ENCODE data around the gene SUPT3H.

The SUPT3H gene

DNA sequence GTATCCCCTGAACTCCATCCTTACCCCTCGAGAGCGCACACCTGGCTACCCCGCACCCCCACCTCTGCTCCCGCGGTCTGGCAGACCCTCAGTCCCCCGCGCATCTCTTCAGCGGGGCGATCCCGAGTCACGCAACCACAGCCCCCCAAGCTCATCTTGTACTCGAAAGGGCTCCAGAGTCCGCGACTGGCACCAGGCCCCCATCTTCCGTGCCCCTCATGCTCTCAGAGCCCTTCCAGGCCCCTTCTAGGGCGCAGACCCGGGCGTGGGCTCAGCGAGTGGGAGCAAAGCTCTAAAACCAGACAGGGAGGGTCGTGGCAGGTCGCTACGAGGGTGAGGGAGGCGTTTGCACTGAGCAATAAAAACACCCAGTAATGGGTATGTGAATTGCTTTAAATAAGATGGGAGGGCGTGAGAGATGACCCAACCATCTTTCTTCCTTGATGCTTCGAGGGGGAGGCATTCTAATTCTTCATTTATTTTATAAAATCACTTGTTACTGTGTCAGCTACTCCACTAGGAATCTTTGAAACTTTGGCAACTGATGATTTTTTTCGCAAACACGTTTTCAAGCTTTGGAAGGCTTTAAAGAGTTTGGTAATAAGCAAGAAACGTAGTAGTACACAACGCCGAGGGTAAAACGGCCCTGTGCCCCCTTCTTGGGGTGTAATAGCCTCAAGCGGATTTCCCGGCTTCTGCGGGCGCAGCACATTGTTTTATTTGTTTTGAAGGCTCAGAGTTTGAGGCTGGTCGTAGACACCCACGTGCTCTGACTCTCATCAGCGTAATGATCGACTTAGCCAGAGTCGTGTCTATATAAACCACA is 42.6 kb upstream of the SUPT3H start:
- WGBS, 2 experiments: 3% methylated on average over 38 to 39 of the region's 40 CpGs

DNA sequence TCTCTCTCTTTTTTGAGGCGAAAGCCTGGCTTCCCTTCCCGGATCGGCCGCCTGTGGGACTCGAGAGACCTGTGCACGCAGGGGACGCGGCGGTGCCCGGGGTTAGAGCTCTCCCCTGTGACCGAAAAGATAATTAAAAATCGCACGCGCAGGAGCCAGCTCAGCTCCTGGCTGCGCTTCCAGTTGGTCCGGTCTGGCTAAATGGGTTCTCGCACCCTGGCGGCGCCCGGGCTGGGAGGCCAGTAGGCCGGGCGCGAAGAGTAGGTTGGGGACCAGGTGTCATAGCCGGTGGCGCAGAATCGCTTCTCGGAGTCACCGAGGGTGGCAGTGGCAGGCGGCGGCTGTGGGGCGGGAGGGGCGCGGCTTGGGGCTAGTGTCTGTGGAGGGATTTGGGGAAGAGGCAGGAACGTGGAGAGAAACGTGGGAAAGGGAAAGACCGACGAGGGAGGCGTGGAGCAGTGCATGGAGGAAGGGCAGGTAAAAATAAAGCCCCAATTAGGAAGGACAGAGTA is 41.9 kb upstream of the SUPT3H start:
- Histone ChIP-seq H3K36me3 (ENCODE audit: control insufficient read depth, insufficient read depth, low read length) (no peaks in the 10 kb centered on the region), H3K27me3 (ENCODE audit: control insufficient read depth, insufficient read depth, low read length, poor library complexity, severe bottlenecking) (peaks cover 78% of the 10 kb centered on the region), H3K27ac (ENCODE audit: insufficient read depth, low read depth, low read length, poor library complexity, severe bottlenecking) (no peak overlapping the region), H3K4me1 (ENCODE audit: control insufficient read depth, insufficient read depth, low read length) (peaks cover 20% of the 10 kb centered on the region), H3K9me3 (ENCODE audit: control insufficient read depth, low read length) (no peaks in the 10 kb centered on the region), H3K4me3 (ENCODE audit: insufficient read depth, low read depth, low read length) (peak overlapping the region; percentile 7)
- WGBS, 2 experiments: 3% methylated on average over 38 of the region's 38 CpGs

More for the DNA sequence above, 42.6 kb upstream of the SUPT3H start:
- Histone ChIP-seq H3K27me3 (ENCODE audit: control insufficient read depth, insufficient read depth, low read length, poor library complexity, severe bottlenecking) (peaks cover 84% of the 10 kb centered on the region), H3K36me3 (ENCODE audit: control insufficient read depth, insufficient read depth, low read length) (no peaks in the 10 kb centered on the region), H3K9me3 (ENCODE audit: control insufficient read depth, low read length) (no peaks in the 10 kb centered on the region), H3K27ac (ENCODE audit: insufficient read depth, low read depth, low read length, poor library complexity, severe bottlenecking) (no peak overlapping the region), H3K4me1 (ENCODE audit: control insufficient read depth, insufficient read depth, low read length) (peaks cover 20% of the 10 kb centered on the region), H3K4me3 (ENCODE audit: insufficient read depth, low read depth, low read length) (no peak overlapping the region)

DNA sequence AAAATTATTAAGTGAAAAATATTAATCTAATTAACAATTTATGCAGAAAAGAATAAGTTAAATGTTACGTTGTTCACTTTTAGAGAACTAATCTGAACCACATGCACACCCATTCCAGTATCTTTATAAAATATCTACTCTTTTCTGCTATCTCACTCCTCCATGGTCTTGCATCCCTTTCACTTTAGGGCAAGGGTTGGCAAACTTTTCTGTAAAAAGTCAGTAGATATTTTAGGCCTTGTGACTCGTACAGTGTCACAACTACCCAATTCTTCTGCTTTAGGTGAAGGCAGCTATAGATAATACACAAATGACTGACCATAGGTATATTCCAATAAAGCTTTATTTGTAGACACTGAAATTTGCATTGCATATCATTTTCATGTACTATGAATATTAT is 39.7 kb upstream of the SUPT3H start:
- WGBS, 2 experiments: 88 to 100% methylated on average over 2 of the region's 2 CpGs
- Histone ChIP-seq H3K27me3 (ENCODE audit: control insufficient read depth, insufficient read depth, low read length, poor library complexity, severe bottlenecking) (peaks cover 56% of the 10 kb centered on the region), H3K9me3 (ENCODE audit: control insufficient read depth, low read length) (no peaks in the 10 kb centered on the region), H3K4me3 (ENCODE audit: insufficient read depth, low read depth, low read length) (no peak overlapping the region), H3K36me3 (ENCODE audit: control insufficient read depth, insufficient read depth, low read length) (no peaks in the 10 kb centered on the region), H3K27ac (ENCODE audit: insufficient read depth, low read depth, low read length, poor library complexity, severe bottlenecking) (no peak overlapping the region), H3K4me1 (ENCODE audit: control insufficient read depth, insufficient read depth, low read length) (peaks cover 20% of the 10 kb centered on the region)

DNA sequence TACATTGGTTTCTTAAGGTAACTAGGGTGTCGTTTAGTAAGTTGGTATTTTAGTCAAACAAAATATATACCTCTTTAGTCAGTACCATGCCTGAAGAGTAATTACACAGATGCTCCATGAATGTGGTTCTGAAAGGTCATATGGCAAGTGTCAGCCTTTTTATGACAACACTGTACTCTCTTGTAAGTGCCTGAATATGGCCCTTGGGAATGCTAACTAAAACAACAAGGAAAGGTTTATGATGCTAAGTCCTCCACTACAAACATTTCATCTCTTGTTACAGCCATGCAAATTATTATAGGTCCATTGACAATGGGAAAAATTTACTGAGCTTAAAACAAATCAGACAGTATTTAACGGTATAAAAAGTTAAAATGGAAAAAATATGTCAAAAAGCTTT is 39.0 kb upstream of the SUPT3H start:
- WGBS, 2 experiments: 85 to 100% methylated on average over 1 of the region's 2 CpGs
- Histone ChIP-seq H3K9me3 (ENCODE audit: control insufficient read depth, low read length) (no peaks in the 10 kb centered on the region), H3K36me3 (ENCODE audit: control insufficient read depth, insufficient read depth, low read length) (no peaks in the 10 kb centered on the region), H3K4me1 (ENCODE audit: control insufficient read depth, insufficient read depth, low read length) (peaks cover 20% of the 10 kb centered on the region), H3K4me3 (ENCODE audit: insufficient read depth, low read depth, low read length) (no peak overlapping the region), H3K27me3 (ENCODE audit: control insufficient read depth, insufficient read depth, low read length, poor library complexity, severe bottlenecking) (peaks cover 48% of the 10 kb centered on the region), H3K27ac (ENCODE audit: insufficient read depth, low read depth, low read length, poor library complexity, severe bottlenecking) (no peak overlapping the region)

DNA sequence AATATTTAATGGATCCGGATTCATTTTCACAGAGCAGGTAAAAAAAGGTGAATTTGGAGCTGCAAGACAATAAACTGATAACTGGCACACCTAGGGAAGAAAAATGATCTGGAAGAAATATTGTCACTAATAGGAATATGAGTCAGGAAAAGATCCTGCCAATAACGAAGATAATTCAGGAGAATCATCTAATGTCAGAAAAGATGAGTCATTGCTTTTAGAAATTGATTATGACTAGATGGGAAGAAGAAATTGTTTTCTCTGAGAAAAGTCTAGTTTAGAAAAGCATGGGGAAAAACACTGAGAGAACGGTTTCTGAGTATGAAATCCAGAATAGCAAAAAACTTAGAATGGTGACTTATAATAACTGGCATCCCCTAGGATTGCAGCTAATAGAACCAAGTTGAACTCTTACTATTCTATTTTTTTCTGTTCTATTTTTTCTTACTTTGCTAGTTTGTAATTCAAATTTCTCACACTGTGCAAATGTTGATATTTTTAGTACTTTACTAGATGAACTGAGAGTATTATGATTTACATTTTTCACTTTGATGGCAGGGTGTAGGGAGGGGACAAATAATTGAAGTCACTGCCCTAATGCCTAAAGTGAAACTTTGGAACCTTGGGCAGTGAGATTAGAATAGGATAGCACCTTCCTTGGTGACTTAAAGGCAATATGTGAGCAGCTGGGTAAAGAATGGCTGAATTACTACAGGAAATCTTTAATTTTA is 38.2 kb upstream of the SUPT3H start:
- Histone ChIP-seq H3K9me3 (ENCODE audit: control insufficient read depth, low read length) (no peaks in the 10 kb centered on the region), H3K4me1 (ENCODE audit: control insufficient read depth, insufficient read depth, low read length) (peaks cover 15% of the 10 kb centered on the region), H3K27me3 (ENCODE audit: control insufficient read depth, insufficient read depth, low read length, poor library complexity, severe bottlenecking) (peaks cover 41% of the 10 kb centered on the region), H3K4me3 (ENCODE audit: insufficient read depth, low read depth, low read length) (no peak overlapping the region), H3K36me3 (ENCODE audit: control insufficient read depth, insufficient read depth, low read length) (no peaks in the 10 kb centered on the region), H3K27ac (ENCODE audit: insufficient read depth, low read depth, low read length, poor library complexity, severe bottlenecking) (no peak overlapping the region)
- WGBS, 2 experiments: 92 to 96% methylated on average over 3 of the region's 3 CpGs

DNA sequence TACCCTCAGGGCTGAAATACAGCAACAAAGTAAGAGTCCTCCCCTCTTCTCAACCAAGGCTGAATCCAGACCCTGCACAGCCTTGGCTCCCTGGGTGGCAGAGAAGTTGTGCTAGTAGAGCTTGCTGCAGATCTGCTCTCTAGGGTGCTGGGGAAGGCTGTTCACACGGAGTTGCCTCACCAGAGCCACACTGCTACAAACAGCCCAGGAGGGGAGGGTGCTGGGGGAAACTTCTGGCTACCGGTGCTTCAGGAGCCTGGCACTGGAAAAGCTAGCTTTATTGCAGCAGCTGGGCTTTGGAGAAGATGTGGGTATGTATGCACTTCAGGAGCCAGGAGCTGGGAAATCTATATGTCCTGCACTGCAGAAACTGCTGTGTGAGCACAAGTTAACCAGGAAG is 37.6 kb upstream of the SUPT3H start:
- Histone ChIP-seq H3K9me3 (ENCODE audit: control insufficient read depth, low read length) (no peaks in the 10 kb centered on the region), H3K4me3 (ENCODE audit: insufficient read depth, low read depth, low read length) (no peak overlapping the region), H3K4me1 (ENCODE audit: control insufficient read depth, insufficient read depth, low read length) (peaks cover 8% of the 10 kb centered on the region), H3K36me3 (ENCODE audit: control insufficient read depth, insufficient read depth, low read length) (no peaks in the 10 kb centered on the region), H3K27ac (ENCODE audit: insufficient read depth, low read depth, low read length, poor library complexity, severe bottlenecking) (no peak overlapping the region), H3K27me3 (ENCODE audit: control insufficient read depth, insufficient read depth, low read length, poor library complexity, severe bottlenecking) (peaks cover 34% of the 10 kb centered on the region)
- 27 to 38% methylated on average over 2 of the region's 2 CpGs for WGBS, 2 experiments

DNA sequence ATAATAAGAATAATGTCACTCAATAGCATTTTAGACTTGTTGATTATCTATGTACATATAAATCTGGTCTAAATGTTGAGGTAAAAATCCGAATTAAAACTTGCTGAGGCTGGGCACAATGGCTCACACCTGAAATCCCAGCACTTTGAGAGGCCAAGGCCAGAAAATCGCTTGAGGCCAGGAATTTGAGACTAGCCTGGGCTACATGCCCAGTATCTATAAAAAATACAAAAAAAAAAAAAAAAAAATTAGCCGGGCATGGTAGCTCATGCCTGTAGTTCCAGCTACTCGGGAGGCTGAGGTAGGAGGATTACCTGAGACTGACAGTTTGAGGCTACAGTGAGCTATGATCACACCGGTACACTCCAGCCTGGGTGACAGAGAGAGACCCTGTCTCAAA is 34.2 kb upstream of the SUPT3H start:
- Histone ChIP-seq H3K27ac (ENCODE audit: insufficient read depth, low read depth, low read length, poor library complexity, severe bottlenecking) (no peak overlapping the region), H3K9me3 (ENCODE audit: control insufficient read depth, low read length) (no peaks in the 10 kb centered on the region), H3K27me3 (ENCODE audit: control insufficient read depth, insufficient read depth, low read length, poor library complexity, severe bottlenecking) (peaks cover 7% of the 10 kb centered on the region), H3K4me3 (ENCODE audit: insufficient read depth, low read depth, low read length) (no peak overlapping the region), H3K4me1 (ENCODE audit: control insufficient read depth, insufficient read depth, low read length) (no peaks in the 10 kb centered on the region), H3K36me3 (ENCODE audit: control insufficient read depth, insufficient read depth, low read length) (no peaks in the 10 kb centered on the region)
- WGBS, 2 experiments: 93% methylated on average over 5 of the region's 5 CpGs

DNA sequence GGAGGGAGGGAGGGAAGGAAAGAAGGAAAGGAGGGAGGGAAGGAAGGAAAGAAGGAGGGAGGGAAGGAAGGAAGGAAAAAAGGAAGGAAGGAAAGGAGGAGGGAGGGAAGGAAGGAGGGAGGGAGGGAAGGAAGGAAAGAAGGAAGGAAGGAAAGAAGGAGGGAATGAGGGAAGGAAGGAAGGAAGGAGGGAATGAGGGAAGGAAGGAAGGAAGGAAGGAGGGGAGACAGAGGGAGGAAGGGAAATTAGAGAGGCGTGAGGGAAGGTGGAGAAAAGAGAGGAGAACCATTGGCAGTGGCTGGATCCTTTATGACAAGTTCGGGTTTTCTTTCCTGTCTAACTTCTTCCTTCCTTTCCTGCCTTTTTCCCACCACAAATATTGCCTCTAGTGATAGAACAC is 22.3 kb upstream of the SUPT3H start:
- no peak overlapping the region for H3K27ac ChIP-seq (ENCODE audit: insufficient read depth, low read depth, low read length, poor library complexity, severe bottlenecking)
- H3K27me3 ChIP-seq (ENCODE audit: control insufficient read depth, insufficient read depth, low read length, poor library complexity, severe bottlenecking): no peaks in the 10 kb centered on the region
- H3K4me3 ChIP-seq (ENCODE audit: insufficient read depth, low read depth, low read length): no peak overlapping the region
- WGBS, 2 experiments: 80 to 93% methylated on average over 2 of the region's 2 CpGs
- H3K36me3 ChIP-seq (ENCODE audit: control insufficient read depth, insufficient read depth, low read length): no peaks in the 10 kb centered on the region
- no peaks in the 10 kb centered on the region for H3K4me1 ChIP-seq (ENCODE audit: control insufficient read depth, insufficient read depth, low read length)
- no peaks in the 10 kb centered on the region for H3K9me3 ChIP-seq (ENCODE audit: control insufficient read depth, low read length)

DNA sequence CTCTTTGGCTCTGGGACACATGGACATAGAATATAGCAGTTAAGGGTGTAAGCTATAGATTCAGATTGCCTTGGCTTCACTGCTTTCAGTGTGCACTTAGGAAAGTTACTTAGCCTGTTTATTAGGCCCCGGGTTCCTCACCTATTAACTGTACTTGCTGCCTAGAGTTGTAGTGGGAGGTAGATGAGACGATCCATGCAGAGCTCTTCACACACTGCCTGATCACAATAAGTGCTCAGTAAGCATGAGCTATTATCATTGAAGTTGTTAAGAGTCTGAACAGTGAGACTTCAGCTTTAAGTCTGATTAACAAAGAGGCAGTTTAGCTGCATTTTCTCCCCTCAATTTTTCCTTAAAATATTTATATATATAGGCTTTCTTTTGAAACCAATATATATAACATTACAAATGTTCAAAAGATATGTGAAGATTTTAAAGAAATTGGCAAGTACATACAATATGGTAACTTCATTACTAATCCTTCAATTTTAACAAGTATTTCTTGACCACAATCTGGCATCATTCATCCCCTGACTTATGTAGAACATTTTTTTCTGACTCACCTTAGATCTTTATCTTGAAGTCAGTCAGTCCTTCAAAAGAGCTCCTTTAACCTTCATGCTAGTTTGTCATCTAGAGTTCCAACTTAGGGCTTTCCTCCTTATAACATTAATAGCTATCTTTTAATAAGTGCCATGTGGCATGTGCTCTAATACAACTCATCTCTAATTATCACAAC is 20.5 kb upstream of the SUPT3H start:
- Histone ChIP-seq H3K27me3 (ENCODE audit: control insufficient read depth, insufficient read depth, low read length, poor library complexity, severe bottlenecking) (no peaks in the 10 kb centered on the region), H3K36me3 (ENCODE audit: control insufficient read depth, insufficient read depth, low read length) (no peaks in the 10 kb centered on the region), H3K4me1 (ENCODE audit: control insufficient read depth, insufficient read depth, low read length) (no peaks in the 10 kb centered on the region), H3K4me3 (ENCODE audit: insufficient read depth, low read depth, low read length) (no peak overlapping the region), H3K27ac (ENCODE audit: insufficient read depth, low read depth, low read length, poor library complexity, severe bottlenecking) (no peak overlapping the region), H3K9me3 (ENCODE audit: control insufficient read depth, low read length) (no peaks in the 10 kb centered on the region)
- WGBS, 2 experiments: 88 to 92% methylated on average over 2 of the region's 2 CpGs
